GM13977 (cell line): ENCODE results near the gene NAA38.
A peak's percentile ranks its signal among the peaks of the same experiment; 100 is the strongest.

Source experiments
- DNase-seq: peaks from one replicate; pipeline ENCODE4 v3.0.0; 2012; ENCODE audit warnings: low spot score
- CTCF ChIP-seq: IDR thresholded peaks from 2 replicates; pipeline ENCODE4 v1.5.1; 2012; ENCODE audit warnings: mild to moderate bottlenecking, control low read depth; ENCODE audit not compliant: insufficient read depth; ENCODE audit errors: extremely low read depth, missing control alignments
- in situ Hi-C: fragments of 300-500 bp; cut with MboI; formaldehyde crosslinking; loops from one replicate; pipeline ENCODE4 v1.12.0; 2022; ENCODE audit warnings: low sequenced_read_pairs, low pct_unique_long_range_greater_than_20kb, mixed read lengths, inconsistent platforms; ENCODE audit not compliant: unreplicated experiment

Gene NAA38

GRCh38 chr17:7833011-7833794 is 24.2 kb downstream of the NAA38 start:
- in situ Hi-C loops: no loop called here
- no peak for TF ChIP-seq CTCF
- no peak for DNase-seq

GRCh38 chr17:7832431-7832830 is 24.9 kb downstream of the NAA38 start:
- TF ChIP-seq CTCF: no peak
- in situ Hi-C loops: no loop called here
- DNase-seq: no peak

GRCh38 chr17:7831233-7831632 is 26.1 kb downstream of the NAA38 start:
- DNase-seq: no peak
- in situ Hi-C loops: no loop called here
- TF ChIP-seq CTCF: no peak

GRCh38 chr17:7830616-7831015 is 26.7 kb downstream of the NAA38 start:
- no peak for DNase-seq
- in situ Hi-C loops: no loop called here
- TF ChIP-seq CTCF: no peak

GRCh38 chr17:7825206-7825990 is 32.0 kb downstream of the NAA38 start:
- peak; percentile 11 for TF ChIP-seq CTCF
- in situ Hi-C loops: no loop called here
- DNase-seq: no peak

GRCh38 chr17:7824021-7824924 is 33.1 kb downstream of the NAA38 start:
- TF ChIP-seq CTCF: no peak
- no peak for DNase-seq
- in situ Hi-C loops: no loop called here
